ENCODE data around the gene TNNC2. TPM values are rescaled to one million over a fixed set of nuclear protein-coding genes. Genes with fewer than 3 reads are reported as not detected.

Gene TNNC2
- total and polyA plus RNA-seq, 2 of the 13 experiments (the other 11 are each of a cell fraction or from before 2014, with no cell fraction given), result 1.8 to 4.7 TPM

DNA sequence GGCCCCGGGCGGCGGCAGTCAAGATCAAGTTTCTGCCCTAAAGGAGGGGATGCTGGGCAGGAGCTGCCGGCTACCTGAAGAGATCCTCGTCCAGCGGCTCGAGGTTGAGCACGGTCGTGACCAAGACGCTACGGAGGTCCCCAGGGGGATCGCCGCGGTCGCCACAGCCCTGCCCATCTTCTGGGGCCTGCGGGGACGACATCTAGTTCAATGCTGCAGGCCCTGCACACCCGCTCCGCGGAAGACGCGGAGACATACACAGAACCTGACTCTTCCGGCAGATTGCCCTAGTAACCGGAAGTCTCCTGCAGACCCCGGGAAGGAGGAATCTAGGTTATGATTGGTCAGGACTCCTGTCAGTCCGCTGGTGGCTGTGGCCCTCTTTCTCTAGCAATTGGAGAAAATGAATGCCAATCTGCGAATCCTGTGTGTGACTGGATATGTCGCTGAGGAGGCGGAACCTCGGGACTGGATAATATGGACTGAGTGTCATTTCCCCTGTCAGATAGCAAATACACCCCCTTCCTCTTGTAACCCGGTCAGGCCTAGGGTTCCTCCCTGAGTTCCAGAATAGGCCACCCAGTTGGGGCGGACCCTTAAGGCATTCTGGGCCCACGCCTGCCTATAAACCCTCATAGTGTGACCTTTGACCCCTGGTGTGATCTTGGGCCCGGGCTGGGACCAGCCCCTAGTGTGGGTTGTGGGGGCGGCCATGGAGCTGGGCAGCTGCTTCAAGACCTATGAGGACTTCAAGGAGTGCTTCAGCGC, 30.2 kb upstream of the TNNC2 start, which contains the start of the genes ACOT8 and ZSWIM3 (continued):
- TF ChIP-seq ZNF570 (CRISPR knock-in tag; IDR thresholded peaks at IDR 0.05; ENCODE audit: borderline replicate concordance) (no peak), MXD4 (CRISPR knock-in tag; IDR thresholded peaks at IDR 0.05) (peak; percentile 97), HES4 (CRISPR knock-in tag; IDR thresholded peaks at IDR 0.05; ENCODE audit: borderline replicate concordance) (peak; percentile 65; the same call in 1 of the 2 replicates), ZNF180 (CRISPR knock-in tag; IDR thresholded peaks at IDR 0.05; ENCODE audit: borderline replicate concordance, low read depth) (no peak), DRAP1 (CRISPR knock-in tag; IDR thresholded peaks at IDR 0.05) (peak; percentile 100), NFE2L1 (CRISPR knock-in tag; IDR thresholded peaks at IDR 0.05; ENCODE audit: borderline replicate concordance) (0 out of 2 replicates have a peak, but pooled peaks have one; percentile 82), USF2 (IDR thresholded peaks at IDR 0.05; ENCODE audit: low read depth, low read length) (no peak), USF2 (CRISPR knock-in tag; IDR thresholded peaks at IDR 0.05; ENCODE audit: borderline replicate concordance) (no peak; the same call in 1 of the 2 replicates), ZNF256 (CRISPR knock-in tag; conservative IDR thresholded peaks at IDR 0.05) (no peak), GABPB1 (CRISPR knock-in tag; IDR thresholded peaks at IDR 0.05) (peak; percentile 99), ZNF768 (CRISPR knock-in tag; IDR thresholded peaks at IDR 0.05) (peak; percentile 80), ZBTB39 (CRISPR knock-in tag; IDR thresholded peaks at IDR 0.05) (no peak)
- TF ChIP-seq, protein P1, sequence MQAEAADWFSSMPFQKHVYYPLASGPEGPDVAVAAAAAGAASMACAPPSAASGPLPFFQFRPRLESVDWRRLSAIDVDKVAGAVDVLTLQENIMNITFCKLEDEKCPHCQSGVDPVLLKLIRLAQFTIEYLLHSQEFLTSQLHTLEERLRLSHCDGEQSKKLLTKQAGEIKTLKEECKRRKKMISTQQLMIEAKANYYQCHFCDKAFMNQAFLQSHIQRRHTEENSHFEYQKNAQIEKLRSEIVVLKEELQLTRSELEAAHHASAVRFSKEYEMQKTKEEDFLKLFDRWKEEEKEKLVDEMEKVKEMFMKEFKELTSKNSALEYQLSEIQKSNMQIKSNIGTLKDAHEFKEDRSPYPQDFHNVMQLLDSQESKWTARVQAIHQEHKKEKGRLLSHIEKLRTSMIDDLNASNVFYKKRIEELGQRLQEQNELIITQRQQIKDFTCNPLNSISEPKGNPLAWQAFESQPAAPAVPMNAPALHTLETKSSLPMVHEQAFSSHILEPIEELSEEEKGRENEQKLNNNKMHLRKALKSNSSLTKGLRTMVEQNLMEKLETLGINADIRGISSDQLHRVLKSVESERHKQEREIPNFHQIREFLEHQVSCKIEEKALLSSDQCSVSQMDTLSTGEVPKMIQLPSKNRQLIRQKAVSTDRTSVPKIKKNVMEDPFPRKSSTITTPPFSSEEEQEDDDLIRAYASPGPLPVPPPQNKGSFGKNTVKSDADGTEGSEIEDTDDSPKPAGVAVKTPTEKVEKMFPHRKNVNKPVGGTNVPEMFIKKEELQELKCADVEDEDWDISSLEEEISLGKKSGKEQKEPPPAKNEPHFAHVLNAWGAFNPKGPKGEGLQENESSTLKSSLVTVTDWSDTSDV (CRISPR knock-in tag; IDR thresholded peaks at IDR 0.05), result no peak
- TF ChIP-seq, protein P2, sequence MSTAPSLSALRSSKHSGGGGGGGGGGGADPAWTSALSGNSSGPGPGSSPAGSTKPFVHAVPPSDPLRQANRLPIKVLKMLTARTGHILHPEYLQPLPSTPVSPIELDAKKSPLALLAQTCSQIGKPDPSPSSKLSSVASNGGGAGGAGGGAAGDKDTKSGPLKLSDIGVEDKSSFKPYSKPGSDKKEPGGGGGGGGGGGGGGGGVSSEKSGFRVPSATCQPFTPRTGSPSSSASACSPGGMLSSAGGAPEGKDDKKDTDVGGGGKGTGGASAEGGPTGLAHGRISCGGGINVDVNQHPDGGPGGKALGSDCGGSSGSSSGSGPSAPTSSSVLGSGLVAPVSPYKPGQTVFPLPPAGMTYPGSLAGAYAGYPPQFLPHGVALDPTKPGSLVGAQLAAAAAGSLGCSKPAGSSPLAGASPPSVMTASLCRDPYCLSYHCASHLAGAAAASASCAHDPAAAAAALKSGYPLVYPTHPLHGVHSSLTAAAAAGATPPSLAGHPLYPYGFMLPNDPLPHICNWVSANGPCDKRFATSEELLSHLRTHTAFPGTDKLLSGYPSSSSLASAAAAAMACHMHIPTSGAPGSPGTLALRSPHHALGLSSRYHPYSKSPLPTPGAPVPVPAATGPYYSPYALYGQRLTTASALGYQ (CRISPR knock-in tag; IDR thresholded peaks at IDR 0.05), result 0 out of 2 replicates have a peak, but pooled peaks have one; percentile 26
- TF ChIP-seq, protein P3, sequence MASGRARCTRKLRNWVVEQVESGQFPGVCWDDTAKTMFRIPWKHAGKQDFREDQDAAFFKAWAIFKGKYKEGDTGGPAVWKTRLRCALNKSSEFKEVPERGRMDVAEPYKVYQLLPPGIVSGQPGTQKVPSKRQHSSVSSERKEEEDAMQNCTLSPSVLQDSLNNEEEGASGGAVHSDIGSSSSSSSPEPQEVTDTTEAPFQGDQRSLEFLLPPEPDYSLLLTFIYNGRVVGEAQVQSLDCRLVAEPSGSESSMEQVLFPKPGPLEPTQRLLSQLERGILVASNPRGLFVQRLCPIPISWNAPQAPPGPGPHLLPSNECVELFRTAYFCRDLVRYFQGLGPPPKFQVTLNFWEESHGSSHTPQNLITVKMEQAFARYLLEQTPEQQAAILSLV (CRISPR knock-in tag; IDR thresholded peaks at IDR 0.05; ENCODE audit: borderline replicate concordance), result peak; percentile 90; the same call in 1 of the 2 replicates
